HUES48 (cell line): Measurements from ENCODE around the gene TGOLN2.

ENCODE experiments used
- H3K27ac ChIP-seq: one replicate; pipeline ENCODE4 v1.7.0; 2013; ENCODE audit warnings: low read depth, low read length, inconsistent platforms
- H3K27me3 ChIP-seq: 2 replicates; pipeline ENCODE4 v1.6.1; 2013; ENCODE audit warnings: mild to moderate bottlenecking, low read length; ENCODE audit not compliant: control insufficient read depth, insufficient read depth
- H3K36me3 ChIP-seq: 2 replicates; pipeline ENCODE4 v1.6.1; 2013; ENCODE audit warnings: low read length; ENCODE audit not compliant: control insufficient read depth, insufficient read depth
- H3K4me1 ChIP-seq: 2 replicates; pipeline ENCODE4 v1.6.1; 2013; ENCODE audit warnings: mild to moderate bottlenecking, low read length; ENCODE audit not compliant: control insufficient read depth, insufficient read depth
- H3K4me3 ChIP-seq: 2 replicates; pipeline ENCODE4 v1.5.1; 2013; ENCODE audit warnings: mild to moderate bottlenecking, low read depth, low read length
- H3K9ac ChIP-seq: 2 replicates; pipeline ENCODE4 v1.6.1; 2013; ENCODE audit warnings: mild to moderate bottlenecking, low read depth, low read length, moderate library complexity
- H3K9me3 ChIP-seq: 2 replicates; pipeline ENCODE4 v1.6.1; 2013; ENCODE audit warnings: low read length; ENCODE audit not compliant: control insufficient read depth, insufficient read depth

Gene TGOLN2

GRCh38 chr2:85276571-85277118, 51.1 kb downstream of the TGOLN2 start:
- H3K36me3 ChIP-seq: peaks cover 8% of the 10 kb centered on the region
- H3K9ac ChIP-seq: no peak overlapping the region
- no peak overlapping the region for H3K4me3 ChIP-seq
- H3K27me3 ChIP-seq: no peaks in the 10 kb centered on the region
- no peaks in the 10 kb centered on the region for H3K9me3 ChIP-seq
- H3K4me1 ChIP-seq: peaks cover 22% of the 10 kb centered on the region
- no peak overlapping the region for H3K27ac ChIP-seq

DNA sequence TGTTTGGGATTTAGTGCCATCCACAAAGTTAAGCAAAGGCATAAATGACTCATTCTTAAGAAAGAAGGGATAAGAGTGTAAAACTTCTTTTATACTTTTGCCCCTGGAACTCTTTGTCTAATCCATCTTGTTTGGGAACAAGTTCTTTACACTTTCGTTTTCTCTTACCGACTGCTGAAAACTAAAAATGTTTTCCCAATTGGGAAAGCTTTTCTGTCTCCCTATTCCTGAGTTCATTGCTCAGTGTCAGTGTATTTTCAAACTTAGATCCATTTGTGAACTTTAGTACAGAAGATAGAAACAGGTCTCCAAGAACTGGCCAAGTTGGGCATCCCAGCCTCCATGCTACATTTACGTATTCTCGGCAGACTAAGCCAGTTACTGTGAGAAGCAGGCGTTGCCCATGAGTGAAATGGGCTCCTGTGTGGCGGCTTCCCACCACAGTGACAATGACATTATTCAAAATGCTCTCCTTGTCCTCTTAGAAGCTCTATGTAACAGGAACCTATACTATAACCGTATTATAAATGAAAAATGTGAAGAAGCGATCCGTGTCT, 51.7 kb downstream of the TGOLN2 start:
- Histone ChIP-seq H3K4me3 (no peak overlapping the region), H3K36me3 (peaks cover 8% of the 10 kb centered on the region), H3K4me1 (peaks cover 22% of the 10 kb centered on the region), H3K27me3 (no peaks in the 10 kb centered on the region), H3K9ac (no peak overlapping the region), H3K27ac (no peak overlapping the region), H3K9me3 (no peaks in the 10 kb centered on the region)

DNA sequence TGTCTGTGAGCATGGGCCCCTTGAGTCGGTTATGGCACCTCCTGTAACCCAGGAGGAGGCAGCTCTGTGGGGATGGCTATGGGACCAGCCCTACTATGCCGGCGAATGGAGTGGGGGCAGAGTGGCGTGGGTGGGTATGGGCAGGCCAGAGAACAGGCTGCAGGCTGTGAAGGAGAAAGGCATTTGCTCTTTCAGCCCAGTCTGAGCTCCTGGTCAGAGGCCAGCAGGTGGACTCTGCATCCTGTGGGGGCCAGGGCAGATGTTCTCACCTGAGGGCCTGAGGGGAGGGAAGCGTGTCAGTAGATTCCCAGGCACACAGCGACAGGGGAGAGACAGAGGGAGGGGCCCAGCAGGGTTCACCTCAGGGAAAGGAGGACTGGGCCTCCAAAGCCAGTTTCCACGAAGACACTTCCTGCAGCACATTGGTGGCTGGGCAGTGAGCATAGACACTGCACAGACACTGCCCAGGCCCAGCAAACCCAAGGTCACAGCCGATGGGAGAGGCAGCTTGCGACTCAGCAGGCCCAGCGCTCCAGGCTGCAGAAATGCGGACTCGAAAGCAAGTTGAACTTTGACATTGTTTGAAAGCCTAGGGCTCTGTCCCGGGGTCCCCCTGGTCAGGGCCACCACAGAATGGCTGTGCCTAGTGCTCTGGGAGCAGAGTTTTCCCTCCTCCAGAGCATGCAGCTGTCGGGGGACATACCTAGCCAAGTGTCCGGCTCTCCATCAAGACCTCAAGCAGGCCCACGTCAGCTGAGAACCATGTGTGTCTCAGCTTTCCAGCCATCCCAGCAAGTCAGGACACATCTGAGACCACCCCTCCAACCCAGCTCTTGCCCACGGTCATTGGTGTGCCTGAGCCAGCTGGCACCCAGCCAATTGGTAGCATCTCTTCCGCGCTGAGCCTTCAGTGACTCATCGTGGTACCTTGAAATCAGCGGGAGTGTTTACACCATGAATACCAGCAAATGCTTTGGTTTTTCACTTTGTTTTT, 53.8 kb downstream of the TGOLN2 start:
- H3K9ac ChIP-seq: no peak overlapping the region
- H3K4me1 ChIP-seq: peaks cover 22% of the 10 kb centered on the region
- peaks cover 8% of the 10 kb centered on the region for H3K36me3 ChIP-seq
- H3K27me3 ChIP-seq: no peaks in the 10 kb centered on the region
- no peak overlapping the region for H3K4me3 ChIP-seq
- no peaks in the 10 kb centered on the region for H3K9me3 ChIP-seq
- no peak overlapping the region for H3K27ac ChIP-seq

DNA sequence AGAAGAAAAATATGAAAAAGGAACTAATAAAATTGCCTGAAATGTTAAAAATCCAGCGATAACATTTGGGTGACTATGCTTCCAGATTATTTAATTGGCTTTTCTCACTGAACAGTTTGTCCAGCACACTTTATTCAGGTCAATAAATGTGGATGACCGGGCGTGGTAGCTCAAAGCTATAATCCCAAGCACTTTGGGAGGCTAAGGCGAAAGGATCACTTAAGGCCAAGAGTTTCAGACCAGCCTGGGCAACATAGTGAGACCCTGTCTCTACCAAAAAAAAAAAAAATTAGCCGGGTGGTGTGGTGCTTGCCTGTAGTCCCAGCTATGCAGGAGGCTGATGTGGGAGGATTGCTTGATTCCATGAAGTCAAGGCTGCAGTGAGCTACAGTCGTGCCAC, 55.4 kb downstream of the TGOLN2 start:
- Histone ChIP-seq H3K27me3 (no peaks in the 10 kb centered on the region), H3K36me3 (peaks cover 8% of the 10 kb centered on the region; the same call in 1 of the 2 replicates), H3K9me3 (no peaks in the 10 kb centered on the region), H3K4me3 (no peak overlapping the region), H3K27ac (no peak overlapping the region), H3K4me1 (peaks cover 11% of the 10 kb centered on the region; the same call in 1 of the 2 replicates), H3K9ac (no peak overlapping the region)

DNA sequence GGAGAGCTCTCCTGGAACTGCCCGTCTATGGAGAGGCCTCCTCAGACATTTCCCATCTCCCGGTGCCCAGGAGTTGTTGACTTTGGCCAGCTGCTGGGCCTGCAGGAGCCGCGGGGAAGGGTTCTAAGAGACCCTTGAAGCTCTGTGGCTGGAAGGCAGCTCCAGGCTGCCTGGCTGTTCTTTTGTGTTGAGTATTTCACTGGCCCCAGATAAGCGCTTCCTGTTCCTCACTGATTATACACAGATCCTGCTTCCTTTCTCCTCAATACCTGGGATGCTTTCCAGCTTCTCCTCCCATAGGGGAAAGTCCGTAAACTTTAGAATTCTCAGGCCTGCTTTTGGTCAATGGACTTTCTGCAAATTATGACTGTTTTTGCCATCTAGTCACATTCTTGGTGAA, 57.8 kb downstream of the TGOLN2 start:
- Histone ChIP-seq H3K36me3 (peaks cover 8% of the 10 kb centered on the region; the same call in 1 of the 2 replicates), H3K9ac (no peak overlapping the region), H3K27ac (no peak overlapping the region), H3K27me3 (no peaks in the 10 kb centered on the region), H3K4me3 (no peak overlapping the region), H3K9me3 (no peaks in the 10 kb centered on the region), H3K4me1 (peaks cover 22% of the 10 kb centered on the region)
